H1 (cell line): ENCODE results near the gene ATP11A. TPM values are rescaled to one million over a fixed set of nuclear protein-coding genes. Genes with fewer than 3 reads are reported as not detected.

Source experiments
- CTCF ChIA-PET: fragments of 300-600 bp; sonication (Branson Sonifier 250); formaldehyde crosslinking; loops from one replicate; lab custom pipeline; 2021; ENCODE audit not compliant: partially characterized antibody; lab: Charles Lee
- POLR2A ChIA-PET: fragments of 300-600 bp; sonication (Branson Sonifier 250); formaldehyde crosslinking; loops from one replicate; lab custom pipeline; 2021; ENCODE audit warnings: inconsistent platforms; ENCODE audit not compliant: partially characterized antibody; lab: Charles Lee
- DNase-seq, 2 experiments: peaks; one replicate each; pipeline versions ENCODE4 v3.0.0 to v3.0.0-alpha.2; 2010 to 2022; ENCODE audit warnings: low spot score in 2 of 2, low read depth in 1 of 2, mixed read lengths in 1 of 2
- FAIRE-seq: peaks from 2 replicates; lab custom pipeline; 2011; peaks lifted over from hg19 to GRCh38; lab: Jason Lieb, UNC
- H2AFZ ChIP-seq: 2 replicates; pipeline ENCODE4 v1.8.1; 2012; ENCODE audit warnings: low read length, inconsistent platforms
- H2AK5ac ChIP-seq: 2 replicates; pipeline ENCODE4 v1.6.1; 2013; ENCODE audit warnings: low read depth, low read length
- H2BK120ac ChIP-seq: replicated peaks from 2 replicates; pipeline ENCODE3; 2013; ENCODE audit warnings: low read depth, low read length, inconsistent platforms
- H2BK12ac ChIP-seq: 2 replicates; pipeline ENCODE4 v1.6.1; 2013; ENCODE audit warnings: low read depth, low read length
- H2BK15ac ChIP-seq: 2 replicates; pipeline ENCODE4 v1.6.1; 2013; ENCODE audit warnings: low read length
- H2BK20ac ChIP-seq: 2 replicates; pipeline ENCODE4 v1.6.1; 2013; ENCODE audit warnings: low read length
- H2BK5ac ChIP-seq: 2 replicates; pipeline ENCODE4 v1.6.1; 2013; ENCODE audit warnings: low read depth, low read length
- H3K14ac ChIP-seq: 2 replicates; pipeline ENCODE4 v1.6.1; 2013; ENCODE audit warnings: inconsistent platforms; ENCODE audit not compliant: insufficient read length
- H3K18ac ChIP-seq: 2 replicates; pipeline ENCODE4 v1.6.1; 2013; ENCODE audit warnings: low read length; ENCODE audit errors: extremely low read depth
- H3K23ac ChIP-seq: 2 replicates; pipeline ENCODE4 v1.6.1; 2013; ENCODE audit warnings: inconsistent platforms; ENCODE audit not compliant: insufficient read length
- H3K23me2 ChIP-seq: 2 replicates; pipeline ENCODE4 v1.6.1; 2013; ENCODE audit warnings: low read depth, low read length
- H3K27ac ChIP-seq: 2 replicates; pipeline ENCODE4 v1.6.1; 2011; ENCODE audit warnings: low read depth, low read length, inconsistent platforms
- H3K27me3 ChIP-seq, 4 experiments: replicated peaks in 1 of 4; 1 replicate in 1 of 4; 2 replicates in 3 of 4; pipeline versions ENCODE4 v1.6.1 to v1.8.1; 2011 to 2013; ENCODE audit warnings: low read length in 3 of 4, mild to moderate bottlenecking in 3 of 4, inconsistent platforms in 2 of 4, mixed read lengths in 2 of 4, moderate library complexity in 1 of 4; ENCODE audit not compliant: control insufficient read depth in 3 of 4, insufficient read depth in 3 of 4; ENCODE audit errors: extremely low read depth in 1 of 4
- H3K36me3 ChIP-seq, 4 experiments: 2 replicates each; pipeline versions ENCODE4 v1.6.1 to v1.8.1; 2011 to 2013; ENCODE audit warnings: mild to moderate bottlenecking in 4 of 4, low read length in 3 of 4, moderate library complexity in 2 of 4, control low read depth in 1 of 4, inconsistent platforms in 1 of 4; ENCODE audit not compliant: insufficient read depth in 4 of 4, control insufficient read depth in 2 of 4
- H3K4ac ChIP-seq: replicated peaks from 2 replicates; pipeline ENCODE3; 2013; ENCODE audit warnings: low read length, low read depth, mixed read lengths, inconsistent platforms; ENCODE audit not compliant: insufficient read length
- H3K4me1 ChIP-seq, 4 experiments: replicated peaks in 1 of 4; 1 replicate in 1 of 4; 2 replicates in 3 of 4; pipeline versions ENCODE4 v1.6.1 to v1.8.1; 2011 to 2013; ENCODE audit warnings: low read length in 3 of 4, inconsistent platforms in 2 of 4, mixed read lengths in 1 of 4; ENCODE audit not compliant: insufficient read depth in 4 of 4, control insufficient read depth in 3 of 4
- H3K4me2 ChIP-seq, 2 experiments: 2 replicates each; pipeline versions ENCODE4 v1.6.1 to v1.8.1; 2011 to 2013; ENCODE audit warnings: low read depth in 2 of 2, low read length in 2 of 2, control low read depth in 1 of 2, inconsistent platforms in 1 of 2, mild to moderate bottlenecking in 1 of 2; ENCODE audit not compliant: insufficient read depth in 1 of 2
- H3K4me3 ChIP-seq, 4 experiments: fragments of 200-600, 300-600 bp in 1 of 4; sonication (generic), shearing (Covaris generic), sonication (Bioruptor Twin) in 1 of 4; 2 replicates each; pipeline versions ENCODE4 v1.5.1 to v1.8.1; 2011 to 2016; ENCODE audit warnings: low read length in 4 of 4, low read depth in 3 of 4, control low read depth in 2 of 4, inconsistent platforms in 2 of 4, mild to moderate bottlenecking in 2 of 4, mixed read lengths in 1 of 4, moderate library complexity in 1 of 4; ENCODE audit not compliant: insufficient read depth in 2 of 4; ENCODE audit errors: extremely low read depth in 1 of 4
- H3K56ac ChIP-seq: replicated peaks from 2 replicates; pipeline ENCODE3; 2013; ENCODE audit warnings: low read depth, mild to moderate bottlenecking, mixed read lengths, low read length, inconsistent platforms; ENCODE audit not compliant: insufficient read length
- H3K79me1 ChIP-seq: 2 replicates; pipeline ENCODE4 v1.6.1; 2013; ENCODE audit warnings: low read depth, low read length, control low read depth
- H3K79me2 ChIP-seq, 2 experiments: 2 replicates each; pipeline versions ENCODE4 v1.6.1 to v1.8.1; 2012 to 2013; ENCODE audit warnings: low read length in 2 of 2, mild to moderate bottlenecking in 2 of 2, inconsistent platforms in 1 of 2; ENCODE audit not compliant: insufficient read depth in 2 of 2, control insufficient read depth in 1 of 2
- H3K9ac ChIP-seq, 4 experiments: replicated peaks in 1 of 4; 1 replicate in 1 of 4; 2 replicates in 3 of 4; pipeline versions ENCODE4 v1.6.1 to v1.8.1; 2011 to 2013; ENCODE audit warnings: low read depth in 3 of 4, low read length in 3 of 4, control low read depth in 2 of 4, mild to moderate bottlenecking in 2 of 4, moderate library complexity in 2 of 4, inconsistent platforms in 1 of 4; ENCODE audit errors: extremely low read depth in 1 of 4
- H3K9me3 ChIP-seq, 2 experiments: 2 replicates each; pipeline versions ENCODE4 v1.6.1 to v1.8.1; 2012 to 2013; ENCODE audit warnings: mild to moderate bottlenecking in 2 of 2, moderate library complexity in 2 of 2, control low read depth in 1 of 2, inconsistent platforms in 1 of 2, low read depth in 1 of 2, low read length in 1 of 2, mixed read lengths in 1 of 2; ENCODE audit not compliant: insufficient read depth in 2 of 2
- H4K20me1 ChIP-seq, 2 experiments: replicated peaks in 1 of 2; 2 replicates each; pipeline versions ENCODE3 to v1.8.1; 2011 to 2013; ENCODE audit warnings: inconsistent platforms in 2 of 2, low read length in 2 of 2, mild to moderate bottlenecking in 1 of 2; ENCODE audit not compliant: insufficient read depth in 2 of 2, control insufficient read depth in 1 of 2
- H4K5ac ChIP-seq: 2 replicates; pipeline ENCODE4 v1.6.1; 2013; ENCODE audit warnings: low read length, low read depth, mixed read lengths, inconsistent platforms; ENCODE audit not compliant: insufficient read length
- H4K8ac ChIP-seq: 2 replicates; pipeline ENCODE4 v1.8.0; 2013; ENCODE audit warnings: mild to moderate bottlenecking, moderate library complexity, low read length, inconsistent platforms; ENCODE audit not compliant: insufficient read depth; ENCODE audit errors: extremely low read depth
- H4K91ac ChIP-seq: replicated peaks from 2 replicates; pipeline ENCODE3; 2013; ENCODE audit warnings: low read length, mixed read lengths, inconsistent platforms; ENCODE audit not compliant: insufficient read length
- BCL11A ChIP-seq, 2 experiments: IDR thresholded peaks; one replicate each; pipeline ENCODE4 v1.6.1; 2011; ENCODE audit warnings: low read depth in 2 of 2, low read length in 2 of 2, mild to moderate bottlenecking in 2 of 2
- CBX5 ChIP-seq: fragments of 300-800, 300-1000 bp; sonication (generic); IDR thresholded peaks from 2 replicates; pipeline ENCODE4 v1.7.1; 2016; ENCODE audit warnings: antibody characterized with exemption, low read length, low read depth
- GTF2F1 ChIP-seq: IDR thresholded peaks from 2 replicates; pipeline ENCODE4 v1.6.1; 2012; ENCODE audit warnings: low read depth, low read length, improper control_type of control experiment, borderline replicate concordance
- HDAC6 ChIP-seq: IDR thresholded peaks from one replicate; pipeline ENCODE4 v1.7.1; 2012; ENCODE audit warnings: low read depth, mild to moderate bottlenecking, inconsistent platforms, low read length, moderate library complexity
- NANOG ChIP-seq: IDR thresholded peaks from 2 replicates; pipeline ENCODE4 v1.6.1; 2011; ENCODE audit warnings: low read length, low read depth, mild to moderate bottlenecking, inconsistent platforms; ENCODE audit not compliant: insufficient read depth, poor library complexity, severe bottlenecking
- RFX5 ChIP-seq: IDR thresholded peaks from 2 replicates; pipeline ENCODE4 v1.6.1; 2011; ENCODE audit warnings: low read depth, low read length, improper control_type of control experiment, borderline replicate concordance
- SP2 ChIP-seq: IDR thresholded peaks from 2 replicates; pipeline ENCODE4 v1.6.1; 2012; ENCODE audit warnings: mild to moderate bottlenecking, low read length, inconsistent platforms
- SRF ChIP-seq: IDR thresholded peaks from 2 replicates; pipeline ENCODE4 v1.6.1; 2011; ENCODE audit warnings: mild to moderate bottlenecking, low read depth, low read length, moderate library complexity
- SUZ12 ChIP-seq: fragments of 200-600 bp; sonication (generic); IDR thresholded peaks from 2 replicates; pipeline ENCODE4 v1.6.1; 2012; ENCODE audit warnings: mild to moderate bottlenecking, inconsistent platforms, low read length, moderate library complexity, mixed read lengths
- TAF7 ChIP-seq: optimal IDR thresholded peaks from 2 replicates; pipeline ENCODE3; 2011; ENCODE audit warnings: low read depth, mild to moderate bottlenecking, inconsistent platforms, low read length, moderate library complexity, borderline replicate concordance
- WGBS, 2 experiments: shearing (Covaris generic) in 1 of 2; methylation state at CpG; one replicate each; pipeline versions ENCODE4 v1.1.6 to v1.1.7; 2013 to 2015; ENCODE audit warnings: low lambda C conversion rate in 2 of 2, mixed read lengths in 2 of 2, inconsistent platforms in 1 of 2, low coverage in 1 of 2, missing lambda C conversion rate in 1 of 2; ENCODE audit not compliant: insufficient replicate concordance in 2 of 2, insufficient coverage in 1 of 2, insufficient read length in 1 of 2; ENCODE audit errors: extremely low coverage in 1 of 2, missing lambda C conversion rate in 1 of 2; 5-methylcytosine and 5-hydroxymethylcytosine counted together
- polyA plus RNA-seq, 7 experiments: library from polyadenylated mRNA; depleted of rRNA in 3 of 7; stranded (reverse) in 5 of 7; unstranded in 2 of 7; fragments of >200 nt in 5 of 7; fragments of 200-250 nt in 2 of 7; gene quantifications; 1 replicate in 5 of 7; 2 replicates in 1 of 7; 4 replicates in 1 of 7; pipeline versions ENCODE4 v1.2.1 to v1.2.3, GENCODE V29; 2011 to 2013; ENCODE audit warnings: missing spikeins in 2 of 7, mixed read lengths in 2 of 7
- total RNA-seq: library from RNA; stranded (reverse); fragmentation: NEBNext Ultra II Directional; extraction: Animal tissue kit (Norgen Biotek cat#: 25700); gene quantifications from 2 replicates; pipeline ENCODE4 v1.2.1, GENCODE V29; 2021
- TF ChIP-seq, protein P1 (sequence below): IDR thresholded peaks from 2 replicates; pipeline ENCODE4 v1.6.1; 2011; ENCODE audit warnings: low read length, improper control_type of control experiment
- TF ChIP-seq, protein P2 (sequence below): IDR thresholded peaks from 2 replicates; pipeline ENCODE4 v1.6.1; 2011; ENCODE audit warnings: low read depth, mild to moderate bottlenecking, low read length; ENCODE audit not compliant: insufficient read depth

The ATP11A gene
- total and polyA plus RNA-seq, 2 of the 8 experiments (the other 6 are each of a cell fraction or from before 2014, with no cell fraction given): 28.8 to 72.9 TPM

DNA sequence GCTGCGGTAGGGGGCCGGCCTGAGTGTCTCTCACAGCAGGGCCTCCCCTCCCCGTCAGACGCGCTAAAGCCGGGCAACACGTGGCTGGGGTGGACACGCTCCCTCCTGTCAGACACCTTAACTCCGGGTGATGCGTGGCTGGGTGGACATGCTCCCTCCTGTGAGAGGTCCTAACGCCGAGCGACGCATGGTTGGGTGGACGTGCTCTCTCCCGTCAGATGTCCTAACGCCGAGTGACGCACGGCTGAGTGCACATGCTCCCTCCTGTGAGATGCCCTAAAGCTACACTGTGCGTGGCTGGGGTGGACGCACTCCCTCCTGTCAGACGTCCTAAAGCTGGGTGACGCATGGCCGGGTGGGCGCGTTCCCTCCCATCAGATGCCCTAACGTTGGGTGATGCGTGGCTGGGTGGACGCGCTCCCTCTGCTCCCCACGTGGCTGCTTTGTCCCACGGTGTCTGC, 153.1 kb downstream of the ATP11A start:
- Histone ChIP-seq H2BK120ac (no peak overlapping the region), H4K5ac (no peak overlapping the region), H3K56ac (no peak overlapping the region), H3K9ac (no peak overlapping the region), H3K4me1 (no peaks in the 10 kb centered on the region), H3K4ac (no peak overlapping the region), H4K20me1 (peaks cover 7% of the 10 kb centered on the region in 2 experiments), H2AFZ (no peak overlapping the region), H4K91ac (no peak overlapping the region), H3K9me3 (no peaks in the 10 kb centered on the region), H2BK5ac (no peak overlapping the region; the same call in 1 of the 2 replicates), H3K27ac (no peak overlapping the region), H3K36me3 (peaks cover 9 to 34% (median 17%) of the 10 kb centered on the region in 4 experiments; a peak in 6 of 8 replicates), H3K79me1 (no peaks in the 10 kb centered on the region; the same call in 1 of the 2 replicates), H2BK20ac (no peak overlapping the region), H3K23ac (no peak overlapping the region), H3K18ac (no peak overlapping the region), H2BK12ac (no peak overlapping the region), H3K27me3 (no peaks in the 10 kb centered on the region), H3K14ac (no peak overlapping the region), H3K23me2 (no peaks in the 10 kb centered on the region), H3K79me2 (no peaks in the 10 kb centered on the region), H4K8ac (peak overlapping the region; percentile 4; the same call in 1 of the 2 replicates), H3K4me3 (no peak overlapping the region), H3K4me2 (no peak overlapping the region), H2BK15ac (no peak overlapping the region), H2AK5ac (0 out of 2 replicates have a peak overlapping the region, but pooled peaks have one; percentile 75)
- DNase-seq (no peak), FAIRE-seq (no peak)
- CTCF ChIA-PET: interaction anchor here (0.8 to 1.3 kb wide), 2 partner anchors 17 to 32 kb away, joined by 3 to 5 read pairs; no protein-coding TSS in a partner anchor
- POLR2A ChIA-PET: no interaction called here
- WGBS, 2 experiments: 93% methylated on average over 33 of the region's 33 CpGs; no CpG with 5 or more reads in 1 of the 2 experiments
- TF ChIP-seq SUZ12: no peak
- TF ChIP-seq HDAC6: no peak
- TF ChIP-seq TAF7: no peak
- no peak for TF ChIP-seq SP2
- no peak for TF ChIP-seq GTF2F1
- TF ChIP-seq, protein P1, sequence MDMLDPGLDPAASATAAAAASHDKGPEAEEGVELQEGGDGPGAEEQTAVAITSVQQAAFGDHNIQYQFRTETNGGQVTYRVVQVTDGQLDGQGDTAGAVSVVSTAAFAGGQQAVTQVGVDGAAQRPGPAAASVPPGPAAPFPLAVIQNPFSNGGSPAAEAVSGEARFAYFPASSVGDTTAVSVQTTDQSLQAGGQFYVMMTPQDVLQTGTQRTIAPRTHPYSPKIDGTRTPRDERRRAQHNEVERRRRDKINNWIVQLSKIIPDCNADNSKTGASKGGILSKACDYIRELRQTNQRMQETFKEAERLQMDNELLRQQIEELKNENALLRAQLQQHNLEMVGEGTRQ: no peak
- no peak for TF ChIP-seq CBX5
- no peak for TF ChIP-seq BCL11A (IDR thresholded peaks at IDR 0.05; ENCODE audit: low read depth in 2 of 2, low read length in 2 of 2)
- no peak for TF ChIP-seq NANOG
- no peak for TF ChIP-seq RFX5
- TF ChIP-seq, protein P2, sequence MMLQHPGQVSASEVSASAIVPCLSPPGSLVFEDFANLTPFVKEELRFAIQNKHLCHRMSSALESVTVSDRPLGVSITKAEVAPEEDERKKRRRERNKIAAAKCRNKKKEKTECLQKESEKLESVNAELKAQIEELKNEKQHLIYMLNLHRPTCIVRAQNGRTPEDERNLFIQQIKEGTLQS: no peak
- no peak for TF ChIP-seq SRF
